ENCODE results near the gene MIEF1.
"Not testable (repeated sequence)": the region's sequence is repeated elsewhere in the genome, so short reads cannot be mapped to it uniquely, and the experiment has no call there.

MIEF1 gene

DNA sequence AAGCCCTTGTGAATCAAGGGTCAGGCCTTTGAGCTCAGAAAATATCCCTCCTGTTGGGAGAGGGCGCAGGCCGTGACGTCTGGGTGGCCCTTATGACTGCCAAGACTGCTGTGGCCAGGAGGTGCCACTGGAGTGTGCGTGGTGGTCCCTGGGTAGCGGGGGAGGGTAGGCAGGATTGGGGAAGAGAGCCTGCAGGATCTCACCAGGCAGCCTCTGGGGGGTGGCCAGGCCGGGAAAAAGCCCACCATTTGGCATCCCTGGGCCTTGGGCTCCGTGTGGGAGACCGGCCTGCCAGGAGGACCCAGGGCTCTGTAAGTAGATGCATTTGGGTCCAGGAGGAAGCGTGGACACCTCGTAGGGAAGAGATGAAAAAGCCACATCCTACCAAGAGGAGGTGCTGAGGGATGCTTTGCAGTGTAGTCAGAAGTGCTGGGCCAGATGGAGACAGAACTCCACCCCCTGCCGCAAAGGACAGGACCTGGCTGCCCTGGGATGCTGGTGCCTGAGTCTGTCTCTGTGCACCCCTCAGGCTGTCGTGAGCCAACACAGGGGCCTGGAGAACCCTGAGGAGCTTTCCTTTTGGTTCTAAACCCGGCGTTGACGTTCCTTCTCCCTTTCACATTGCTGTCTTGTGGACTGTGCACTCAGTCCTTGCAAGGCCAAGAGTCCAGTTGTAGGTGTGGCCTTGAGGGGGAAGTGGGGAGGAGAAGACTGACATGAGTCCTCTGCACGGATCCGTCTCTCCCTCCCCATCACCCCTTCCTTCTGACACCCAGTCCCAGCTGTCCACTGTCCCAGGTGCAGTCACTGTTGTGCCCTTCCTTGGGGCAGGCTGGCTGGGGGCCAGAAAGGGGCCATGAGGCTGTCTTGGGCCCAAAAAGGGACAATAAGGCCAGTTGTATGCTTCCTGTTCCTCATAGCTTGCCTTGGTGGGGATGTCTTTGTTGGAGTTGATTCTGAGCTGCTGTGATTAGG is 12.7 kb upstream of the MIEF1 start:
- DNase-seq (ENCODE audit: low read depth in 2 of 2): no peak

DNA sequence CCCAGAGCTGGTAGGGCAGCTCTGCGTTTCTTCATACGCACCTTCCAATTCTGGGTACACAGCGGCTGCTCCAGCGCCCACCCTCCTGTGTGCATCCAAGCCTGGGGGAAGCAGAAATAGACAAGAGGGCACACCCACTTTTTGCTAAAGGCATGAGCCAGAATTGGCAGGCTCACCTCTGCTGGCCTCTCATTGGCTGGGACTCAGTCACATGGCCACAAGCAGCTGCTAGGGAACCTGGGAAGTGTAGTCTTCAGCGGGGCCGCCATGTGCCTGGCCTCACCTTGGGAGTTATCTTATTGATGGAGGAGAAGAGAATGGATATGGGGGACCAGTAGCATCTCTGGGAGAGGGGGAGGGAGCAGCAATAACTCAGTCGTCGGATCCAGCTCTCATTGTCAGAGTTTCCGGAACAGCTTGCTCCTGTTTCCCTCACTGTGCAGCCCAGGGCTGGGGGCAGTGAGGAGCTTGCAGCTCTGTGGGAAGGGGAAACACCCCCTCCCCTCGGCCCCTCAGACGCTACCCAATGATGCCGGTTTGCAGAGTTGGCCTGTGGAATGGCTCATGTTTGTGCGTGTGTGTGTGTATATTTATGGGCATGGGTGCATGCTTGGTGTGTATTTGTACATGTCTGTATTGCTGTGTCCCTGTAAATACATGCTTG is 11.8 kb upstream of the MIEF1 start:
- peak; percentile 69 to 82 for DNase-seq (ENCODE audit: low read depth in 2 of 2)

DNA sequence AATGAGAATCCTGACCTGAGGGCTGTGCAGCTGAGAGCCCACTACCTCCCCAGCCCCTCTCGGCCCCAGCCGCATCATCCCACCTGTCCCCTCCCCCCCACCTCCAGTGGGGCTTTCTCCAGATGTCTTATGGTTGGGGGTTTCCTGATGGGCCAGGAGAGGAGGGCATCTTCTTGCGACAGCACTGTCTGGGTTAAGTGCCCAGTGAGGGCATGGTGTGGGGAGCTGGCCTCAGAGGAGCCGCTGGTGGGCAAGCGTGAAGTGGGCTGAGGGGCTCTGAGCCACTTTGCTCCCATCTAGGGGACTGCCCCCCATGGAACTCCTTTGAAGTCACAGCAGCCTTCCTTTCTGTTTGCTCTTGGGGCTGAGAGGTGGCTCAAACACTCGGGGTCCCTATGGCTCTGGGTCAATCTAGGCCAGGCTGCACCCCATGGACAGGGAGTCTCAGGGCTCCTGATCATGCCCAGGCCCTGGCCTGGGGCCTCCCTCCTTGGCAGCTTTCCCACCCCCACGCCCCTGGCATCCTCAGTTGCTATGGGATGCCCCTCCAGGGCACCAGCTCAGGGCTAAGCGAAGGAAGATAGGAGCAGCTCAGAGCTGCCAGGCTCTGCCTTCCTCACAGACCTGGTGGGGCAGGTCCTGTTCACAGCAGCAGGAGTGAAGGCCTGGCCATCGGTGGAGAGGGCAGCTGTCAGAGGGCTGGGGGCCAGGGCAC is 11.0 kb upstream of the MIEF1 start:
- DNase-seq (ENCODE audit: low read depth in 2 of 2): no peak

DNA sequence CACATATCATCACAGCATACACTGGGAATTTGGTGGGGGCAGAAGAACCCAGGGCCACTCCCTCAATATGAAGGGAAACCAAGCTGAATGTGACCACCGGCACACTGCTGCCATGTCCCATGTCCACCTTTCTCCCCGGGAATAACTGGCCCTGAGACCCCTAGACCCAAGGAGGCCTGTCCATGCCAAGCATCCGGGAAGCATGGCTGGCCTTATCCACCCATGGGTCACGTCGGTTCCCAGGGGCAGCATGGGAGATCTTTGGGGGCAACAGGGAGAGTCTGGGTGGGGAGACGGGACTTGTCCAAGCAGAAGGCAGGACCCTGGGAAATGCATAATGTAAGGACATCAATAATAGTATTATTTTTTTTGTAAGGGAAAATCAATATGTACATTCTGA is 10.4 kb upstream of the MIEF1 start:
- DNase-seq (ENCODE audit: low read depth in 2 of 2): no peak

DNA sequence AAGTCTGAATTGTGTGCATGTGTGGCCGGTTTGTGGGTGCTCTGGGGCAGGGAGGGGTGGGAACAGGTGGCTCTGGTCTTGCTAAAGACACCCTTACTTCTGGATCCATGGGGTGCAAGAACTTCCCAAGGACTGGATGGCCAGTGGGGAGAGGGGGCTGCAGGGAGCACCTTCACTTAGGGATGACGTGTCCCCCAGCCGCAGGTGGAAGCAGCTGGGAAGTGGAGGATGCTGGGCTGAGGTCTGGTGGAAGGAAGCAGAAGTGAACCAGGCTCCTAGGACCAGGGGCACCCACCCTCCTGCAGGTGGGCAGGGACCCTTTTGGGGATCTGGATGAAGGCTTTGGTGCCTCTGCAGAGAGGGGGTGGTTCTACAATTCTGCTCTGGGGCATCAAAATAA is 9.9 kb upstream of the MIEF1 start:
- DNase-seq (ENCODE audit: low read depth in 2 of 2): no peak

DNA sequence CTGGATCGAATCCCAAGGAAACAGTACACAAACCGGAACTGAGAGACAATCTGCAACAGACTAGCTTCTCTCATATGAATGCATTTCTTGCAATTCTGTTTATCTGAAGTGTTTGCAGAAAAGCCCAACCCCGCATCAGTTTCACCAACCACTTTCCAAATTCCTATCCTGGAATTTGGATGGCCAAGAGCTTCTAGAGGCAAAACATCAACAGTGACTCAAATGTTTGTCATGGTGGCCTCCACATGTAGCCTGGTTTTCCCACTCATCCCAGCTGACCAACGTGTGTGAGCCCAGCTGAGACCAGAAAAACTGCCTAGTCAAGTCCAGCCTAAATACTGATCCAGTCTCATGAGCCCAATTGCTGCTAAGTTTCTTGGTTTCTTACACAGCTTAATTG is 8.3 kb upstream of the MIEF1 start:
- DNase-seq (ENCODE audit: low read depth in 2 of 2): no peak

DNA sequence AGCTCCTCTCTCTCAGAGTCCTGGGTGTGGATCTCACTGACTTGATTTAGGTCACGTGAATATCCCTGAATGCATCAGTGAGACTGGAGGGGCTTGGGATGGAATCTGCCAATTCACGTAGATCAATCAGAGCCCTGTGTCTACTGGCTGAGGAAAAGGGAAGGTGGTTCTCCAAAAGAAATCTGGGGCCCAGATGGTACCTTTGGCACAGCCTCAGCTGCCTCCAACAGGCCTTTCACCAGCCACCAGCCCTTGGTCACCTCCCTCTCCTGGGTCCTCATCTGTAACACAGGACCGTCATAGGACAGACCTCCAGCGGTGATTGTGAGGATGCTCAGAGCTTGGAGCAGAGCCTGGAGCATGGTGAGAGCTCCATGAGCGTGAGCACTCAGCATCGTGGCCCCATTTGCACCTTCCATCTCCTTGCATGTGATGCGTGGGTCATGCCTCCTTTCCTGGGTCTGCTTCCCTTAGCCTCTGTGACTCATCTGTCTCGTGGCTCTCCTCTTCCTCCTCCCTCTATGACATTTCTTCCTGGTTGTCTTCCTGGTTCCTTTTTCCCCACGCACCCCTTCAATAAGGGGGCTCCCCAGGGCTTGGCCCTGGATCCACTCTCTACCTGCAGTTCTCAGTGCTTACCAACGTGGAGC is 7.5 kb upstream of the MIEF1 start:
- DNase-seq (ENCODE audit: low read depth in 2 of 2): no peak

DNA sequence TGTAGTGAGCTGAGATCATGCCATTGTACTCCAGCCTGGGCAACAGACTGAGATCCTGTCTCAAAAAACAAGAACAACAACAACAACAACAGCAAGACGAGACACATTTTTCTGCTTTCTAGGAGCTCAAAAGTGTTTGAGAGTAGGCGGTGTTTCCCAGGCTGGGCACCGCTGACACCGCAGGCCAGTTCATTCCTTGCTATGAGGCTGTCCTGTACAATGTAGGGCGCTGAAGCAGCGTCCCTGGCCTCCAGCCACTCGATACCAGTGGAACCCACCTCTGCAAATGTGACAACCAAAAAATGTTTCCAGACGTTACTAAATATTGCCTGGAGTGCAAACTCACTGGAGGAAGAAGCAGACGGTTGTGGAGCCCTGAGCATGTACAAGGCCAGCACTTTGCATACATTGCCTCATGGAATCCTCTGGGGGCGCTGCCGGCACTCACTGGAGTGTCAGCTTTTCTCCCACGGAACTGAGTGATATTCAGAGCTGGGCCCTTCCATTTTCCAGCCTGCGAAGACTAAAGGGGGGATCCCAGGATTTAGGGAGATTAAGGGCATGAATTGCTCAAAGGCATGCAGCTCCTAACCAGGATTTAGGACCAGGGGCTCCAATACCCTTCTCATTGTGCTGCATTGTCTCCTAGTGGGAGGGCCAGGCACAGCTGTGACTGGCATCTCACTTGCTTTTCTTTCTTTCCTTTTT is 5.8 kb upstream of the MIEF1 start:
- peak; percentile 55 to 58 for DNase-seq (ENCODE audit: low read depth in 2 of 2)

DNA sequence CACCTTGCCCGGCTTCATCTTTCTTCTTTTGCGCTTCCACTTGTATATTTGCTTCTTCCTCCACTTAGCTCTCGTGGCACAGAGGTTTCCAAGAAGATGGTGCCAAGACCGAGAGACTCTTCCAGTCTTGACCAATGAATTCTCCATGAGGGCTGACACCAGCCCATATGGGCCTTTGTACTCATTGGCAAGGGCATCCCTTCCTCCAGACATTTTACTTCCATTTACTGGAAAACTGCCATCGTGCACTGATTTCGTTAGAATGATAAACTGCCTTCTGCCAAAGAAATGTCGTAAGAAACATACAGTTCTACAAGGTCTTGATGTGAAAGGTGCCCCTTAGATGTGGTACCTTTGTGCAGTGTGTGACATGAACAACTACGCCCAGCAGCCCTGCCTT is 4.7 kb upstream of the MIEF1 start:
- DNase-seq (ENCODE audit: low read depth in 2 of 2): no peak

DNA sequence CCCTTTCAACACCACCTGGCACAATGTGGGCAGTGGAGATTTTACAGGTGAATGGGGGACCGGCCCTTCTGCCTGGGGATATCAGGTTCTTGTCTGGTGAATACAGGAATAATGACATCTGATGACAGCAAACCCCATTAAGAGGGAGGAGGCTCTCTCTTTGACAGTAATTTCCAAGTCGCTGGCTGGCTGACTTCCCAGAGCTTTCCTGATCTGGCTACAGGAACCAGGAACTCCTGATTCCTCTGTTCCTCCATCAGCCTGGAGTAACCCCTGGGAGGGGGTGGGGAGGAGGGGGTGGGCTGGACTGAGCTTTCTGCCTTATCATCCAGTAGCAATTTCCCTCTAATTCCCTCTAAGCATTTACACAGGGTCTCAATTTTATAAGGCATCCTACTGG is 3.7 kb upstream of the MIEF1 start:
- no peak for DNase-seq (ENCODE audit: low read depth in 2 of 2)

DNA sequence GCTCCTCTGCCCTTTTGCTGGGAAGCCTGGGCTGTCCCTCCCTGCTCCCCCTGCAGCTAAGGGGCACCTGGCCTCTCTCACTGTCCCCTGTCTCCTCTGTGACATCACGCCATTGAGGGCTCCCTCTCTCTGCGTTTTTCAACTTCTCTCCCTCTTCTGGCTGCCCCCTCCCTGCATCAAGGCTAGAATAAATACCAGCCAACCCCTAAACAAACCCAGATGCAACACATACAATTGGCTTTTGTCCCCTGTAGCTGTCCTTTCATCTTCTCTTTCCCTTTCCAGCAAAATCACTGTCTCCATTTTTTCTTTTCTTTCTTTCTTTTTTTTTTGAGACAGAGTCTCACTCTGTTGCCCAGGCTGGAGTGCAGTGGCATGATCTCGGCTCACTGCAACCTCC is 3.3 kb upstream of the MIEF1 start:
- no peak for DNase-seq (ENCODE audit: low read depth in 2 of 2)

DNA sequence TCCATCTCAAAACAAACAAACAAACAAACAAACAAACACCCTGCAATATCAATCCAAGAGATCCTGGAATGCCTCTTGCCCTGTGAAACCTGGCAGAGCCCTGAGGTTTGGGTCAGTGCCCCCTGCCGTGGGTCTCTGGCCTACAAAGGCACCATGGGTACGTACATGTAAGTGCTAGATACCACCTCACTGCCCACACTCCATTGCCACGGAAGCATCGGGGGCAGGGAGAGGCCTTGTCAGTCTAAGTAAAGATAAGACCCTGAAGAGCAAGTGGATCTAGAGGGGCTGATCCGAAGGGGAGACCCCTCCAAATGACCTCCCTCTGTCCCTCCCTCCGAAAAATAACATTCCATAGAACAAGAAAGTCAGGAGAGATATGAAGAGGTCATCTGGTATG is 2.0 kb upstream of the MIEF1 start:
- DNase-seq (ENCODE audit: low read depth in 2 of 2): no peak

DNA sequence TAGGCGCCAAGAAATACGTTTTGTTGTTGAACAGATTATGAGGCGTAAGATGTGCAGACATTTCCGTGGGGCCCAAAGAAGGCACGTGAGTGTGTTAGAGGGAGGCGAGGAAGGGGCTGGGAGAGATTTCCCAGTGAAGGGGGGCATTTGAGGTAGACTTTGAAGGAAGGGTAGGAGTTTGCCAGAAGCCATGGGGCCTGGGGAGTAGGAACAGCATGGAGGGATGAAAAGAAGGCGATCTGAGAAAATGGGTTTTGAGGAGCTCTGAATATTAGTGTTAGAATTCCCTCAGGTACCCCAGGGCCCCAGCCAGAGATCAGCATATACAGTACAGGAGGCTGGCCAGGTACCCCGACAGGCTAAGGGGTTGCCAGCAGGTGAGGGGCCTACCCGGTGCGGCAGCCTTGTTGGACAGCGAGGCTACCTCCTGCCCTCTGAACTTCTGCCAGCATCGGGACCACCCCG is 414 bp upstream of the MIEF1 start:
- DNase-seq (ENCODE audit: low read depth in 2 of 2): no peak

DNA sequence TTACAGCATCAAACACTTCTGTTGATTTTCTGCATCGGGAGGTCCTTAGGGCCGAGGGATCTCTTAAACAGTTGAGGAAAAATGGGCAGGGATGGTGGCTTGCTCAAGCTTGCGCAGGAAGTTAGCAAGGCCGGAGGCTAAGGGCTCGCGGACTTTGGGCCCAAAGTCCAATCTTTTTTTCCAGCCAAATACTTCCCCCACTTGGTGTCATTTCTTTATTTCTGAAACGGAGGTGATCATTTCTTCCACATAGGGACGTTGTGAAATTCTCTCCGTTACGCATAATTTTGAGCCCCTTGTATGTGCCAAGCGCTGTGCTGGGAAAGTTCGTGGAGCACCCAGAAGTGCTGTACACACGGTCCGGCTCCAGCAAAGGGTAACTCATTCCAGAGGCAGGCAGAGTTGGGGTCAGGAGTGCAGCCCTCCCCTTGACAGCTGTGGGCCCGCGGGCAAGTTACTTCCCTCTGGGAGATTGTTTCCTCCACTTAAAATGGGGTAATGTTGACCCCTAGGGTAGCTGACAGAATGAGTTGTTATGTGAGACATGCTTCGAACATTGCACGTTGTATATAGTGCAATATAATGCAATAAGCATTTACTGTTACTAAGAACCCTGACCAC is 809 bp downstream of the MIEF1 start:
- no peak for DNase-seq (ENCODE audit: low read depth in 2 of 2)

DNA sequence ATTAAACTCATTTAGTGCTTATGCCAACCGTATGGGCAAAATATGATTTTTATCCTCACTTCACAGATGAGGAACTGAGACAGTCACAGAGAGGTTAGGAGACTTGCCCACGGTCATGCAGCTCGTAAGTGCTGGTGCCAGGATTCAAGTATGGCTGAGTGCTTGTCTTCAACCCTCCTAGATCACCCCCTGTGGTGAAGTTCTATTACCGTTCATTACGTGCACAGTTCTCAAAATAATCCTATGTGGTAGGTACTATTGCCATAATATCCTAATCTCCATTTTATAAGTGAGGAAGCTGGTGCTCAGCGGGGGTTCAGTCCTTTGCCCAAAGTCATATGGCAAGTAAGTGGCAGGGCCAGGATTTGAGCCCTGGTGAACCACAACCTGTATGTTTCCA is 1.5 kb downstream of the MIEF1 start:
- no peak for DNase-seq (ENCODE audit: low read depth in 2 of 2)

DNA sequence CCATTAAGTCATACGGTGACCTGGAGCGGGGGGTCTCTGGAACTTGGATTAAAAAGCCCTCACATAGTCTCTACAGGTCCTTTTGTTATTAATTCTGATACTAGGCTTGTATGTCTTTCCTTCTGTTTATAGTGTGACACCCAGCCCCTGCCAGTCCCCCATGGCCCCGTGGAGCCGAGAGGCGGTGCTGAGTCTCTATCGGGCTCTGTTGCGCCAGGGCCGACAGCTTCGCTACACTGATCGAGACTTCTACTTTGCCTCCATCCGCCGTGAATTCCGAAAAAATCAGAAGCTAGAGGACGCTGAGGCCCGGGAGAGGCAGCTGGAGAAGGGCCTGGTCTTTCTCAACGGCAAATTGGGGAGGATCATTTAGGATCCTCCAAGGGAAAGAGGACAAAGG is 2.0 kb downstream of the MIEF1 start:
- DNase-seq (ENCODE audit: low read depth in 2 of 2): no peak

DNA sequence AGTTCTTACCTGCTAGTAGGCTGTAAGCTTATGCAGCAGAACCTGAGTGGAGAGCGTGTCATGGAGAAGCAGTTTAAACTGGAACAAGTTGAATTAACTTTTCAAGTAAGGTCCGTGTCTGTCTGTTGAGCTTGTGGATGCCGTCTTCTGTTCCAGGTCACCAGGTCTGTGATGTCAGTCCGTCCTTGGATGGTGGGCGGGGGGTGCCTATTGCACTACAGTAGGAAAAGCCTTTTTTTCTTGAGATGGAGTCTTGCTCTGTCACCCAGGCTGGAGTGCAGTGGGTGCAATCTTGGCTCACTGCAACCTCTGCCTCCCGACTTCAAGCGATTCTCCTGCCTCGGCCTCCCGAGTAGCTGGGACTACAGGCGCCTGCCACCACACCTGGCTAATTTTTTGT is 4.9 kb downstream of the MIEF1 start:
- not testable (repeated sequence) for DNase-seq (ENCODE audit: low read depth in 2 of 2)

DNA sequence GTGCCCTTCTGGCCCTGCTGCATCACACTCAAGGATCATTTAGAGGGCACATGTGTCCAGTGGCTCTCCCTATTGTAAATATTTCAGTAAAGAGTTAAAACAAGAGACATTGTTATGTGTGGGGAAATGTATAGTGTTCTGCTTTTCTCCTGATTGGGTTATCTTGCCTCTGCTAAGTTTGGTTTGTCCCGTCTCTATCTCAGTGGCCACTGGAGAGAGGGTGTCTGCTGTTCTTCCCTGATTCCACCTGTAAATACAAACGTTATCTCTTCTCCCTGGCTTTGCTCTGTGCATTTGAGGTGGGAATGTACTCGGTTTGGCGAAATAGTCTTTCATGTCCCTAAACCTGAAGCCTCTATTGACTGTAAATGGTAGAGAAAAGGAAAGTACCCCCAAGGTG is 6.3 kb downstream of the MIEF1 start:
- no peak for DNase-seq (ENCODE audit: low read depth in 2 of 2)

DNA sequence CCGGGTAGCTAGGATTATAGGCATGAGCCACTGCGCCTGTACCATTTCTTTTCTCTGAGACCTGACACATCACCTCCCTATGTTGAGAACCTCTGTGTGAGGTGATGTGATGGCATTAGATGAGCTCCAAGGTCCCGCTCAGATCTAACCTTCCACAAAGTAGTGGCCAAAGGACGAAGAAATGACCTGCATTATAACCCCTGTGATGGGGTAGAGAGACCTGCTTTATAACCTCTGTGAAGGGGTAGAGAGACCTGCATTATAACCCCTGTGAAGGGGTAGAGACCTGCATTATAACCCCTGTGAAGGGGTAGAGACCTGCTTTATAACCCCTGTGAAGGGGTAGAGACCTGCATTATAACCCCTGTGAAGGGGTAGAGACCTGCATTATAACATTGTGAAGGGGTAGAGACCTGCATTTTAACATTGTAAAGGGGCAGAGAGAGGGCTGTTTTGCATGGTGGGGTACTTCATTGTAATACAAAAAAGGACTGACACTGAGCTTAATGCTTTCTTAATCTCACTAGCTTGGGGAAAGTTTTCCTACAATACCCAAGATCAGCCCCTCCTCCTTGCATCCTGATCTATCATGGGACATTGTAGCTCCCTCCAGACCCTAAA is 8.5 kb downstream of the MIEF1 start:
- no peak for DNase-seq (ENCODE audit: low read depth in 2 of 2)

DNA sequence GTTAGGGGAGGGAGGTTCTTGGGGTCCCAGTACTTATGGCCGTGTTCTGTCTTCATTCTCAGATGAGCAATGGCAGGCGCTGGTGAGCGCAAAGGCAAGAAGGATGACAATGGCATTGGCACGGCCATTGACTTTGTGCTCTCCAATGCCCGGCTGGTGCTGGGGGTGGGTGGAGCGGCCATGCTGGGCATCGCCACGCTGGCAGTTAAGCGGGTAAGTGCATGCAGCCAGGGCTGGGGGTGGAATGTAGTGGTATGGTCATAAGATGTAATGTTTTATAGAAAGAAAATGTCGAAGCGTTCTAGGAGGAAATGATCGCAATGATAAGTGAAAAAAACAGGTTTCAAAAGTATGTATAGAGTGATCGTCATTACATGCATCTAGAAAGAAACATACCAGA is 9.1 kb downstream of the MIEF1 start:
- no peak for DNase-seq (ENCODE audit: low read depth in 2 of 2)
